Epithelial cell of esophagus (primary cell): ENCODE measurements around the gene LGI4.

Experiments
- DNase-seq: peaks from one replicate; pipeline ENCODE4 v3.0.0; 2010; ENCODE audit warnings: low read depth
- H3K4me3 ChIP-seq: 2 replicates; pipeline ENCODE4 v1.5.1; 2011; ENCODE audit warnings: mild to moderate bottlenecking, low read length, control low read depth
- CTCF ChIP-seq: IDR thresholded peaks from 2 replicates; pipeline ENCODE4 v1.5.1; 2011; ENCODE audit warnings: low read depth, mild to moderate bottlenecking, low read length, control low read depth, inconsistent platforms; ENCODE audit not compliant: insufficient read depth; ENCODE audit errors: missing control alignments

LGI4 gene

GRCh38 chr19:35093941-35094647 lies 40.8 kb downstream of the LGI4 start:
- DNase-seq, result no peak
- TF ChIP-seq CTCF, result no peak
- no peak overlapping the region for H3K4me3 ChIP-seq

GRCh38 chr19:35093430-35093829 lies 41.4 kb downstream of the LGI4 start:
- TF ChIP-seq CTCF, result no peak

GRCh38 chr19:35090506-35091214 lies 44.2 kb downstream of the LGI4 start:
- TF ChIP-seq CTCF, result peak; percentile 62
- DNase-seq, result peak; percentile 68
- no peak overlapping the region for H3K4me3 ChIP-seq

More at GRCh38 chr19:35093430-35093829, 41.4 kb downstream of the LGI4 start:
- DNase-seq, result no peak
- H3K4me3 ChIP-seq, result no peak overlapping the region

- TF ChIP-seq CTCF, result no peak
- no peak for DNase-seq
- H3K4me3 ChIP-seq, result no peak overlapping the region
Measured at GRCh38 chr19:35090160-35090505, 44.7 kb downstream of the LGI4 start.

- no peak for TF ChIP-seq CTCF
- H3K4me3 ChIP-seq, result no peak overlapping the region
- DNase-seq, result no peak
Measured at GRCh38 chr19:35089554-35089953, 45.3 kb downstream of the LGI4 start.

- H3K4me3 ChIP-seq, result no peak overlapping the region
- peak; percentile 90 for DNase-seq
- no peak for TF ChIP-seq CTCF
Measured at GRCh38 chr19:35088131-35088913, 46.5 kb downstream of the LGI4 start.
